GM23338 (cell line): ENCODE data around the gene HIPK1. TPM values are rescaled to one million over a fixed set of nuclear protein-coding genes. Genes with fewer than 3 reads are reported as not detected.

Experiments used
- ATAC-seq: fragments of 200-7000 bp; cut with Tn5 transposase; 3 replicates; pipeline ENCODE4 v1.9.1; 2020
- DNase-seq: peaks from one replicate; pipeline ENCODE4 v3.0.0-alpha.2; 2015; ENCODE audit warnings: low spot score
- H2AFZ ChIP-seq: fragments of 200-600 bp; sonication (generic); 2 replicates; pipeline ENCODE4 v1.8.0; 2016; ENCODE audit warnings: antibody characterized with exemption, mild to moderate bottlenecking, moderate library complexity
- H3F3A ChIP-seq: fragments of 200-600 bp; sonication (generic); replicated peaks from 2 replicates; pipeline ENCODE4 v1.8.0; 2017; ENCODE audit warnings: antibody characterized with exemption, mixed run types, low read depth
- H3K27ac ChIP-seq: fragments of 200-600 bp; sonication (generic); 2 replicates; pipeline ENCODE4 v1.6.1; 2016; ENCODE audit warnings: low read depth
- H3K27me3 ChIP-seq: fragments of 200-600 bp; sonication (generic); 2 replicates; pipeline ENCODE4 v1.8.0; 2016; ENCODE audit warnings: mild to moderate bottlenecking, mixed run types, moderate library complexity; ENCODE audit not compliant: insufficient read depth
- H3K36me3 ChIP-seq: fragments of 200-600 bp; sonication (generic); 2 replicates; pipeline ENCODE4 v1.8.0; 2016; ENCODE audit warnings: mild to moderate bottlenecking; ENCODE audit not compliant: insufficient read depth
- H3K4me1 ChIP-seq: fragments of 200-600 bp; sonication (generic); 2 replicates; pipeline ENCODE4 v1.8.0; 2016; ENCODE audit warnings: mild to moderate bottlenecking, moderate library complexity; ENCODE audit not compliant: insufficient read depth
- H3K4me2 ChIP-seq: fragments of 200-600 bp; sonication (generic); 2 replicates; pipeline ENCODE4 v1.7.1; 2017; ENCODE audit warnings: mixed run types
- H3K4me3 ChIP-seq: fragments of 200-600 bp; sonication (generic); 2 replicates; pipeline ENCODE4 v1.6.1; 2016; ENCODE audit warnings: mixed run types
- H3K79me2 ChIP-seq: fragments of 200-600 bp; sonication (generic); replicated peaks from 2 replicates; pipeline ENCODE4 v1.8.0; 2017; ENCODE audit warnings: mild to moderate bottlenecking; ENCODE audit not compliant: insufficient read depth
- H3K9me2 ChIP-seq: fragments of 200-600 bp; sonication (generic); 2 replicates; pipeline ENCODE4 v1.8.0; 2017; ENCODE audit not compliant: insufficient read depth
- H4K20me1 ChIP-seq: fragments of 200-600 bp; sonication (generic); replicated peaks from 2 replicates; pipeline ENCODE4 v1.8.0; 2017; ENCODE audit warnings: mild to moderate bottlenecking; ENCODE audit not compliant: insufficient read depth
- H3K27ac Mint-ChIP-seq: 2 replicates; pipeline ENCODE4 v1.8.0; 2020; ENCODE audit warnings: inconsistent platforms, mild to moderate bottlenecking, moderate library complexity, mixed read lengths
- H3K27me3 Mint-ChIP-seq: 3 replicates; pipeline ENCODE4 v1.8.0; 2022; ENCODE audit warnings: low read depth, mild to moderate bottlenecking, moderate library complexity, mixed read lengths, inconsistent platforms; ENCODE audit not compliant: insufficient read depth, poor library complexity
- H3K36me3 Mint-ChIP-seq: 3 replicates; pipeline ENCODE4 v1.8.0; 2021; ENCODE audit warnings: low read depth, mild to moderate bottlenecking, inconsistent platforms, moderate library complexity, mixed read lengths
- H3K4me1 Mint-ChIP-seq: 3 replicates; pipeline ENCODE4 v1.8.0; 2020; ENCODE audit warnings: mild to moderate bottlenecking, inconsistent platforms, mixed read lengths
- H3K4me3 Mint-ChIP-seq: 3 replicates; pipeline ENCODE4 v1.8.0; 2021; ENCODE audit warnings: moderate library complexity, mild to moderate bottlenecking, inconsistent platforms, mixed read lengths
- H3K9me3 Mint-ChIP-seq: 3 replicates; pipeline ENCODE4 v1.8.0; 2020; ENCODE audit warnings: moderate library complexity, mild to moderate bottlenecking, inconsistent platforms, mixed read lengths
- CREB1 ChIP-seq: fragments of 250-450 bp; sonication (Bioruptor Pico); IDR thresholded peaks from 2 replicates; pipeline ENCODE4 v1.5.0; 2020; ENCODE audit warnings: low read depth, mild to moderate bottlenecking, moderate library complexity
- JUNB ChIP-seq: IDR thresholded peaks from one replicate; pipeline ENCODE4 v1.6.1; 2016; ENCODE audit warnings: antibody characterized with exemption; ENCODE audit not compliant: unreplicated experiment
- STAT1 ChIP-seq: IDR thresholded peaks from one replicate; pipeline ENCODE4 v1.6.1; 2016; ENCODE audit warnings: antibody characterized with exemption; ENCODE audit not compliant: unreplicated experiment
- ZNF114 ChIP-seq: fragments of 250-450 bp; sonication (Bioruptor Pico); IDR thresholded peaks from 2 replicates; pipeline ENCODE4 v1.5.0; 2020; ENCODE audit warnings: mild to moderate bottlenecking, moderate library complexity
- ZNF331 ChIP-seq: fragments of 250-450 bp; sonication (Bioruptor Pico); IDR thresholded peaks from 2 replicates; pipeline ENCODE4 v1.5.0; 2020; ENCODE audit warnings: low read depth, mild to moderate bottlenecking, moderate library complexity
- polyA plus RNA-seq: library from polyadenylated mRNA; unstranded; fragments of >200 nt; fragmentation: Nextera tagmentation; extraction: Ambion mirVana; gene quantifications from 2 replicates; pipeline ENCODE4 v1.2.1, GENCODE V29; 2016
- total RNA-seq: library from RNA; depleted of rRNA; stranded (reverse); fragments of >200 nt; shearing (Covaris generic); gene quantifications from 2 replicates; pipeline ENCODE4 v1.2.3, GENCODE V29; 2014
- TF ChIP-seq, protein P1 (sequence below): IDR thresholded peaks from 2 replicates; pipeline ENCODE4 v1.6.1; 2016; ENCODE audit warnings: antibody characterized with exemption
- TF ChIP-seq, protein P2 (sequence below): fragments of 250-450 bp; sonication (Bioruptor Pico); IDR thresholded peaks from 2 replicates; pipeline ENCODE4 v1.5.0; 2020; ENCODE audit warnings: mild to moderate bottlenecking, moderate library complexity

Gene HIPK1
- total and polyA plus RNA-seq, 2 experiments from 2014 or later, result 14.3 to 47.5 TPM

DNA sequence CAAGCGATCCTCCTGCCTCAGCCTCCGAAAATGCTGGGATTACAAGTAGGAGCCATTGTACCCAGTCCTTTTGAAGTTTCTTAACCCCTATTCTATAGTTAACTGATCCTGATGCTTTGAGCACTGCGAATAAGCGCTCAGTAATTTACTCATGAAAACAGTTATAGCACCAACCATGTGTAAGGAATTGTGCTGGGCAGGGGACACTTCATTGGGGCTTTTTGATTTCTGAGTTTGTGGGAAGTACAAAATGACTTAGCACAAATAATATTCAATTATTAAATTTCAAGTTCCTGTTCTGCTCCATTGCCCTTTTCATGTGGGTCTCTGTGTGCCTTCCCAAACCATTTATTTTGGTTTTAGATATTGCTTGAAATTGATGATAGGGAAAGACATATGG, 6.2 kb upstream of the HIPK1 start:
- no peak for ATAC-seq
- H3K4me1 ChIP-seq, result no peaks in the 10 kb centered on the region
- H4K20me1 ChIP-seq, result no peaks in the 10 kb centered on the region
- Mint-ChIP-seq H3K27ac (no peak overlapping the region), H3K4me3 (no peak overlapping the region; the same call in 2 of the 3 replicates), H3K27me3 (peaks cover 3% of the 10 kb centered on the region), H3K4me1 (no peaks in the 10 kb centered on the region), H3K36me3 (no peaks in the 10 kb centered on the region), H3K9me3 (no peaks in the 10 kb centered on the region)
- no peak overlapping the region for H3K4me3 ChIP-seq
- H3K79me2 ChIP-seq, result no peaks in the 10 kb centered on the region
- H3K27ac ChIP-seq, result no peak overlapping the region
- TF ChIP-seq, protein P1, sequence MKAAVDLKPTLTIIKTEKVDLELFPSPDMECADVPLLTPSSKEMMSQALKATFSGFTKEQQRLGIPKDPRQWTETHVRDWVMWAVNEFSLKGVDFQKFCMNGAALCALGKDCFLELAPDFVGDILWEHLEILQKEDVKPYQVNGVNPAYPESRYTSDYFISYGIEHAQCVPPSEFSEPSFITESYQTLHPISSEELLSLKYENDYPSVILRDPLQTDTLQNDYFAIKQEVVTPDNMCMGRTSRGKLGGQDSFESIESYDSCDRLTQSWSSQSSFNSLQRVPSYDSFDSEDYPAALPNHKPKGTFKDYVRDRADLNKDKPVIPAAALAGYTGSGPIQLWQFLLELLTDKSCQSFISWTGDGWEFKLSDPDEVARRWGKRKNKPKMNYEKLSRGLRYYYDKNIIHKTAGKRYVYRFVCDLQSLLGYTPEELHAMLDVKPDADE, result no peak
- TF ChIP-seq, protein P2, sequence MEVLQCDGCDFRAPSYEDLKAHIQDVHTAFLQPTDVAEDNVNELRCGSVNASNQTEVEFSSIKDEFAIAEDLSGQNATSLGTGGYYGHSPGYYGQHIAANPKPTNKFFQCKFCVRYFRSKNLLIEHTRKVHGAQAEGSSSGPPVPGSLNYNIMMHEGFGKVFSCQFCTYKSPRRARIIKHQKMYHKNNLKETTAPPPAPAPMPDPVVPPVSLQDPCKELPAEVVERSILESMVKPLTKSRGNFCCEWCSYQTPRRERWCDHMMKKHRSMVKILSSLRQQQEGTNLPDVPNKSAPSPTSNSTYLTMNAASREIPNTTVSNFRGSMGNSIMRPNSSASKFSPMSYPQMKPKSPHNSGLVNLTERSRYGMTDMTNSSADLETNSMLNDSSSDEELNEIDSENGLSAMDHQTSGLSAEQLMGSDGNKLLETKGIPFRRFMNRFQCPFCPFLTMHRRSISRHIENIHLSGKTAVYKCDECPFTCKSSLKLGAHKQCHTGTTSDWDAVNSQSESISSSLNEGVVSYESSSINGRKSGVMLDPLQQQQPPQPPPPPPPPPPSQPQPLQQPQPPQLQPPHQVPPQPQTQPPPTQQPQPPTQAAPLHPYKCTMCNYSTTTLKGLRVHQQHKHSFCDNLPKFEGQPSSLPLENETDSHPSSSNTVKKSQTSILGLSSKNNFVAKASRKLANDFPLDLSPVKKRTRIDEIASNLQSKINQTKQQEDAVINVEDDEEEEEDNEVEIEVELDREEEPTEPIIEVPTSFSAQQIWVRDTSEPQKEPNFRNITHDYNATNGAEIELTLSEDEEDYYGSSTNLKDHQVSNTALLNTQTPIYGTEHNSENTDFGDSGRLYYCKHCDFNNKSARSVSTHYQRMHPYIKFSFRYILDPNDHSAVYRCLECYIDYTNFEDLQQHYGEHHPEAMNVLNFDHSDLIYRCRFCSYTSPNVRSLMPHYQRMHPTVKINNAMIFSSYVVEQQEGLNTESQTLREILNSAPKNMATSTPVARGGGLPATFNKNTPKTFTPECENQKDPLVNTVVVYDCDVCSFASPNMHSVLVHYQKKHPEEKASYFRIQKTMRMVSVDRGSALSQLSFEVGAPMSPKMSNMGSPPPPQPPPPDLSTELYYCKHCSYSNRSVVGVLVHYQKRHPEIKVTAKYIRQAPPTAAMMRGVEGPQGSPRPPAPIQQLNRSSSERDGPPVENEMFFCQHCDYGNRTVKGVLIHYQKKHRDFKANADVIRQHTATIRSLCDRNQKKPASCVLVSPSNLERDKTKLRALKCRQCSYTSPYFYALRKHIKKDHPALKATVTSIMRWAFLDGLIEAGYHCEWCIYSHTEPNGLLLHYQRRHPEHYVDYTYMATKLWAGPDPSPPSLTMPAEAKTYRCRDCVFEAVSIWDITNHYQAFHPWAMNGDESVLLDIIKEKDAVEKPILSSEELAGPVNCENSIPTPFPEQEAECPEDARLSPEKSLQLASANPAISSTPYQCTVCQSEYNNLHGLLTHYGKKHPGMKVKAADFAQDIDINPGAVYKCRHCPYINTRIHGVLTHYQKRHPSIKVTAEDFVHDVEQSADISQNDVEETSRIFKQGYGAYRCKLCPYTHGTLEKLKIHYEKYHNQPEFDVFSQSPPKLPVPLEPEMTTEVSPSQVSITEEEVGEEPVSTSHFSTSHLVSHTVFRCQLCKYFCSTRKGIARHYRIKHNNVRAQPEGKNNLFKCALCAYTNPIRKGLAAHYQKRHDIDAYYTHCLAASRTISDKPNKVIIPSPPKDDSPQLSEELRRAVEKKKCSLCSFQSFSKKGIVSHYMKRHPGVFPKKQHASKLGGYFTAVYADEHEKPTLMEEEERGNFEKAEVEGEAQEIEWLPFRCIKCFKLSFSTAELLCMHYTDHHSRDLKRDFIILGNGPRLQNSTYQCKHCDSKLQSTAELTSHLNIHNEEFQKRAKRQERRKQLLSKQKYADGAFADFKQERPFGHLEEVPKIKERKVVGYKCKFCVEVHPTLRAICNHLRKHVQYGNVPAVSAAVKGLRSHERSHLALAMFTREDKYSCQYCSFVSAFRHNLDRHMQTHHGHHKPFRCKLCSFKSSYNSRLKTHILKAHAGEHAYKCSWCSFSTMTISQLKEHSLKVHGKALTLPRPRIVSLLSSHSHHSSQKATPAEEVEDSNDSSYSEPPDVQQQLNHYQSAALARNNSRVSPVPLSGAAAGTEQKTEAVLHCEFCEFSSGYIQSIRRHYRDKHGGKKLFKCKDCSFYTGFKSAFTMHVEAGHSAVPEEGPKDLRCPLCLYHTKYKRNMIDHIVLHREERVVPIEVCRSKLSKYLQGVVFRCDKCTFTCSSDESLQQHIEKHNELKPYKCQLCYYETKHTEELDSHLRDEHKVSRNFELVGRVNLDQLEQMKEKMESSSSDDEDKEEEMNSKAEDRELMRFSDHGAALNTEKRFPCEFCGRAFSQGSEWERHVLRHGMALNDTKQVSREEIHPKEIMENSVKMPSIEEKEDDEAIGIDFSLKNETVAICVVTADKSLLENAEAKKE (CRISPR knock-in tag), result no peak
- no peak for TF ChIP-seq JUNB
- TF ChIP-seq STAT1, result no peak
- TF ChIP-seq CREB1 (CRISPR knock-in tag), result no peak
- no peak for TF ChIP-seq ZNF331
- no peak for TF ChIP-seq ZNF114
- peaks cover 3% of the 10 kb centered on the region; the same call in 1 of the 2 replicates for H3K9me2 ChIP-seq
- DNase-seq, result no peak
- peaks cover 6% of the 10 kb centered on the region; the same call in 1 of the 2 replicates for H3K27me3 ChIP-seq
- no peak overlapping the region for H3K4me2 ChIP-seq
- H3F3A ChIP-seq, result 0 out of 2 replicates have a peak, but pooled peaks cover 5% of the 10 kb centered on the region
- no peaks in the 10 kb centered on the region for H3K36me3 ChIP-seq
- no peak overlapping the region for H2AFZ ChIP-seq
